ES-I3 (cell line): ENCODE measurements around the gene DRGX.

ENCODE experiments used
- H3K36me3 ChIP-seq: 2 replicates; pipeline ENCODE4 v1.6.1; 2013; ENCODE audit warnings: mild to moderate bottlenecking, low read length, control low read depth, moderate library complexity; ENCODE audit not compliant: insufficient read depth
- H3K4me1 ChIP-seq: 2 replicates; pipeline ENCODE4 v1.6.1; 2013; ENCODE audit warnings: mild to moderate bottlenecking, control low read depth, low read length; ENCODE audit not compliant: insufficient read depth
- H3K9ac ChIP-seq: 2 replicates; pipeline ENCODE4 v1.6.1; 2013; ENCODE audit warnings: low read depth, mild to moderate bottlenecking, low read length, moderate library complexity
- H3K9me3 ChIP-seq: 2 replicates; pipeline ENCODE4 v1.6.1; 2013; ENCODE audit warnings: mild to moderate bottlenecking, low read length, moderate library complexity; ENCODE audit not compliant: control insufficient read depth, insufficient read depth

Gene DRGX

DNA sequence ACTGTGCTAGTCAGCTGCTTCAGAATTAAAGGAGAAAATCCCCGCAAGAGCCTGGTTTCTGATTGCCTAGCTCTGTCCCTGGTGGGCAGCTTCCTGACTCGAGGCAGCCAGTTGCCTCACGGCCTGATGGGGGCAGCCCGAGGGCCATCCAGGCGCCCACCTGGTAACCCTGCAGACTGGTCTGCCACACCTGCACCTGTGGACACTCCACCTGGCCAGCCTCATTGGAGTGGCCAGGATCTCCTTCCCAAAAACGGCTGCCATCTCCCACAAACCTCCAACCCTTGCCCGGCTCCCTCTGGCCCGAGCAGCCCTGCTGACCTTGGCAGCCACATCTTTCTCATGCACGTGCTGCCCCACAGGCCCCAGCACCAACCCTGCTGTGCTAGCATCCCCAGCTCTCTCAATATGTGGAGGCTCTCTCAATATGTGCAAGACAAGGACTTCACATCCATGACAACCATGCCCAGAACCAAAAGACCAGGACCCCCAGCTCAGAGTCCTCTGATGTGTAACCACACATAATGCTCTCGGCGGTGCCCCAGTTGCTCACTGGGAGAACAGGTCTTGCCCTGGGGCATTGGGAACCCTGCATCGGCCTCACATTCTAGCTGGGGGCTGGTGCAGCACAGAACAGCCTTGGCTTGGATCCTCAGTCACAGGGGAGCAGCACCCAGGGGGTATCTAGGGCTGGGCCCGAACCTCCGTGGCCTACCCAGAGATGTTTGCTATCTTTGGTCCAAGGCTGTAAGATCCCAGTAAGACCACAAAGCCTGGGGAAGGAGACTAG is 14.6 kb downstream of the DRGX start:
- no peaks in the 10 kb centered on the region for H3K4me1 ChIP-seq
- H3K9me3 ChIP-seq: no peaks in the 10 kb centered on the region
- H3K36me3 ChIP-seq: no peaks in the 10 kb centered on the region
- no peak overlapping the region for H3K9ac ChIP-seq

GRCh38 chr10:49379596-49380410 is 16.1 kb downstream of the DRGX start:
- Histone ChIP-seq H3K9ac (no peak overlapping the region), H3K9me3 (no peaks in the 10 kb centered on the region), H3K4me1 (no peaks in the 10 kb centered on the region), H3K36me3 (no peaks in the 10 kb centered on the region)

DNA sequence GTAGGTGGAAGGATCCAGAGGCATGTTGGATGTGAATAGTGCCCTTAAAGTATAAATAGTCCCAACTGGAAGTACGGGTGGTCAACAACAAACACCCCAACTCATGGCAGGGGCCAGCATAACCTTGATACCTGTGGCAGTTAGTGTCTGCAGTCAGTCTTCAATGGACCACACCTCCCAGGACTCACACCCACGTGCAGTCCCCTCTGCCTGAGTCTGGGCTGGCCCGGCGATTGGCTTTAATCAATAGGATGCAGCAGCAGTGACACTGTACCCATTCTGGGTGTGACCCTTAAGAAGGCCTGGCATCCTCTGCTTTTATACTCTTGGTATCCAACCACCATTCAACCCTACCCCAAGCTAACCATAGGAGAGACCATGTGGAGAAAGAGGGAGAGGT is 18.6 kb downstream of the DRGX start:
- H3K9ac ChIP-seq: no peak overlapping the region

GRCh38 chr10:49375611-49376010 is 20.3 kb downstream of the DRGX start:
- Histone ChIP-seq H3K36me3 (no peaks in the 10 kb centered on the region), H3K4me1 (no peaks in the 10 kb centered on the region), H3K9ac (no peak overlapping the region), H3K9me3 (no peaks in the 10 kb centered on the region)

More for the DNA sequence above, 18.6 kb downstream of the DRGX start:
- Histone ChIP-seq H3K4me1 (no peaks in the 10 kb centered on the region), H3K9me3 (no peaks in the 10 kb centered on the region), H3K36me3 (no peaks in the 10 kb centered on the region)

GRCh38 chr10:49374740-49375139 is 21.1 kb downstream of the DRGX start:
- Histone ChIP-seq H3K4me1 (no peaks in the 10 kb centered on the region), H3K36me3 (no peaks in the 10 kb centered on the region), H3K9me3 (no peaks in the 10 kb centered on the region), H3K9ac (no peak overlapping the region)

GRCh38 chr10:49373361-49373760 is 22.5 kb downstream of the DRGX start:
- no peak overlapping the region for H3K9ac ChIP-seq
- H3K4me1 ChIP-seq: no peaks in the 10 kb centered on the region
- no peaks in the 10 kb centered on the region for H3K36me3 ChIP-seq
- H3K9me3 ChIP-seq: no peaks in the 10 kb centered on the region

GRCh38 chr10:49371967-49372366 is 23.9 kb downstream of the DRGX start:
- Histone ChIP-seq H3K9me3 (no peaks in the 10 kb centered on the region), H3K4me1 (no peaks in the 10 kb centered on the region), H3K9ac (no peak overlapping the region), H3K36me3 (no peaks in the 10 kb centered on the region)

DNA sequence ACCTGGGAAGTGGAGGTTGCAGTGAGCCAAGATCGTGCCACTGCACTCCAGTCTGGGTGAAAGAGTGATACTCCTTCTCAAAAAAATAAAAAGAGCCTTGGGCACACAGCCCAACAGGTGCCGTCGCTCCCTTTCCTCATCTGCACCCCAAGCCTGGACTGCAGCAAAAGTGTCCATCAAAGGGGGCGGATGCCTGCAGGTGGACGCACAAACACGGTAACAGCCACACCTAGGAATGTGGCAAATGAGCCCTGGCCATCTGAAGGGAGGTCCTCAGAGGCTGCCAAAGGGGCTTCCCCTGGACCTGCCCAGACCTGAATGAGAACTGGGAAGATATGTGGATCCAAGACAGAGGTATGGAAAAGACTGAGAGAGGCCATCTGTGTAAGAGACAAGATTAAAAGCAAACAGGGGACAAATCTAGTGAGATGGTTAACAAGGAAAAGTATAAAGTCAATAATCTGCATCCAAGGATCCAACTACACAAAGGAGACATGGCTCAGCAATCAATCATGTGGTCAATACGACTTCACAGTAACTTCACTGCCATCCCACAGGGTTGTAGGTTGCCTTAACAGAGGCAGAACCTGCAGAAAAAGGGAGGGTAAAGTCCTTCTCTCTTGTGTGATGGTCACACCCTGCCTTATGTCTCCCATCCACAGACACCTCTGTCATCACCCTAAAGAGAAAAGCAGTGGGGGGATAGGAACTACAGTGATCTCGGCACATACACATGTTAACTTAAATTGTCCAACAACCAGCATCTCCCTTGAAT is 25.4 kb downstream of the DRGX start:
- H3K36me3 ChIP-seq: no peaks in the 10 kb centered on the region
- H3K9me3 ChIP-seq: no peaks in the 10 kb centered on the region
- H3K4me1 ChIP-seq: no peaks in the 10 kb centered on the region
- no peak overlapping the region for H3K9ac ChIP-seq

DNA sequence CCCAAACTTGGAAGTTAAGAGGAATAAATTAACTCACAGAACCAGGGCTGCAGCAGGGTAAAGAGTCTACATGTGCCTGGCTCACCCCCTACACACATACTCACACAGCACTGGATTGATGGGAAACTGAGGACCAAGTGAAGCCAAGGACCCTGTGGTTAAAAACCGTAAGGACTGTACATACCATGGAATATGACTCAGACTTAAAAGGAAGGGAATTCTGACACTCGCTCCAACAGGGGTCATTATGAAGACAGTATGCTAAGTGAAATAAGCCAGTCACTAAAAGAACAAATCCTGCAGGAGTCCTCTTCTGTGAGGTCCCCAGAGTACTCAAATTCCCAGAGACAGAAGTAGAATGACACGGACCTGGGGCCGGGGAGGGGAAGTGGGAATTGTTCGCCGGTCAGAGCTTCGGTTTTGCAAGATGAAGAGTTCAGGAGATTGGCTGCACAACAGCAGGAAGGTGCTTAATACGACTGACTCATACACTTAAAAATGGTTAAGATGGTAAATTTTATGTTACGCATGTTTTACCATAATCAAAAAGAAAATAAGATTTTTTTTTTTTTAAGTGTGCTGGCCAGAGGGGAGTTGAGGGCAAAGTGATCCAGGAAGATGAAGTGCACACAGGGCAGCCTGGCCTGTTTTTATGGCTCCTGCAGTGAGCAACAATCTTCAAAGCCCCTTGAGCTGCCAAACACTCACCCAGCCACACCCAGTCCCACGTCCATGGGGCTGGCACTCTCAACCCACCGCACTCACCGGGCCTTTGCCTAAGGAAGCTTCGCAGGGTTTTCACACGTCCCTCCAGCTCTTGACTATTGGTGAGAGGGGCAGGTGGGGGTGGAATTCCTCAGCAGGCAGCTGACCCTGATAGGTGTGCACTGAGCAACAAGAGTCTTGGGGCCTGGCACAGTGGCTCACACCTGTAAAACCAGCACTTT is 26.4 kb downstream of the DRGX start:
- no peaks in the 10 kb centered on the region for H3K36me3 ChIP-seq
- H3K4me1 ChIP-seq: no peaks in the 10 kb centered on the region
- no peaks in the 10 kb centered on the region for H3K9me3 ChIP-seq
- no peak overlapping the region for H3K9ac ChIP-seq

- Histone ChIP-seq H3K9me3 (no peaks in the 10 kb centered on the region), H3K36me3 (no peaks in the 10 kb centered on the region), H3K4me1 (no peaks in the 10 kb centered on the region; the same call in 1 of the 2 replicates), H3K9ac (no peak overlapping the region)
These were observed 27.6 kb downstream of the DRGX start for GRCh38 chr10:49368256-49368655.

DNA sequence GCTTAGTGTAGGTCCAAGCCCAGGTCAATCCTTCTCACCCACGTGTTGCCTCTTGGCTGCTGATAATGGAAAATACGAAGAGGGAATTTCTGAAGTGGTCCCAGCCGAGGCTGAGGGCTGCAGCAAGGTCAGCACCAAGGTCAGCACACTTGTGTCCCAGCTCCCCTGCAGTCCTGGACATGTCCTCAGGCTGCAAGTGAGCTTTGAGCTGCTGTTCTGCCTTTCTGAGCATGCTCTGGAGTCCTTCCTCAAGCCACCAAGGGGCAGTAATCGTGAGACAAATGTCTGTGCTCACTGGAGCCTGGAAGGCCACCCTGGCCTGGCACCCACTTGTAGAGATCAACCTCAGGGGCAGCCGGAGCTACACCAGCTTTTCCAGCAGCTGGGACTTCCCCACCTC is 28.3 kb downstream of the DRGX start:
- no peaks in the 10 kb centered on the region for H3K36me3 ChIP-seq
- no peaks in the 10 kb centered on the region; the same call in 1 of the 2 replicates for H3K4me1 ChIP-seq
- no peaks in the 10 kb centered on the region for H3K9me3 ChIP-seq
- H3K9ac ChIP-seq: no peak overlapping the region

GRCh38 chr10:49366460-49366859 is 29.4 kb downstream of the DRGX start:
- no peaks in the 10 kb centered on the region for H3K36me3 ChIP-seq
- H3K4me1 ChIP-seq: no peaks in the 10 kb centered on the region; the same call in 1 of the 2 replicates
- H3K9ac ChIP-seq: no peak overlapping the region
- no peaks in the 10 kb centered on the region for H3K9me3 ChIP-seq

DNA sequence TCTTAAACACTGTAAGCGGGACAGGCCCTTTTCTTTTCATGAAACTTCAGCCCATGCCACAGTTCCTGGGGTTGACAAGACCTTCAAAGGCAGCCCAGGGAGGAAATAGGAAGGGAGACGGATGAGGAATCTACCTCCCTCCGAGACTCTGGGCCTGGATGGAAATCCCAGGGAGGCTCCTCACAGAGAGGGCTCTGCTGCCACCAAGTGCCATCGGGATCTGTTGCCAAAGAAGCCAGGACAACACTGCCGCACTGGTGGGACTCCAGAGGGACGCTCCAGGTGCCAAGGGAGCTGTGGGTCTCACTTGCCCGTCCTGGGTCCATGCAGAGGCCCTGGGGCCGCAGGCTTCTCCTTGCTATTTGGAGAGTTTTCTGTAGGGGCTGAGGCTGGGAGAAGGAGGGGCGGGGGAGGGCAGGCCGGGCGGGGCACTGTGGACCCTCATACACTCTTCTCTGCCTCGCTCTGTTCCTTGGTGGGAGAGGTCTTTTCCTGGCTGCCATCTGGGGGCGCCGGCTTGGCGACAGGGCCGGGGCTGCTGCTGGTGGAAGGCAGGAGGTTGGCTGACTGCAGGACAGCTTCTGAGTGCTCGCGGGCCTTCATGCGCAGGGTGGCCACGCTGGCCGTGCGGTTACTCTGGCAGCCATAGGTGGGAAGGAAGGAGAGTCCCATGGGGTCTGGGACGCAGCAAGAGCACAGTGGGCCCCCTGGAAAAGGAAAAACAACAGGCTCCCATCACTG is 30.0 kb downstream of the DRGX start:
- H3K9me3 ChIP-seq: no peaks in the 10 kb centered on the region
- no peaks in the 10 kb centered on the region for H3K36me3 ChIP-seq
- no peaks in the 10 kb centered on the region; the same call in 1 of the 2 replicates for H3K4me1 ChIP-seq
- no peak overlapping the region for H3K9ac ChIP-seq
